ENCODE measurements around the gene MCM7. TPM values are rescaled to one million over a fixed set of nuclear protein-coding genes. Genes with fewer than 3 reads are reported as not detected.

The MCM7 gene
- total RNA-seq, 2 experiments from 2014 or later: 456 to 476 TPM

- no peak for TF ChIP-seq CTCF (IDR thresholded peaks at IDR 0.05)
- Mint-ChIP-seq H3K36me3 (ENCODE audit: low read depth) (peaks cover 9% of the 10 kb centered on the region), H3K4me1 (ENCODE audit: low read depth) (peaks cover 18% of the 10 kb centered on the region), H3K27me3 (no peaks in the 10 kb centered on the region), H3K27ac (peak overlapping the region; percentile 89), H3K4me3 (peak overlapping the region; percentile 89), H3K9me3 (no peaks in the 10 kb centered on the region)
- ChIA-PET CTCF (no interaction called here), POLR2A (interaction anchor here (0.8 to 1.4 kb wide), 2 partner anchors 32 to 41 kb away, joined by 3 to 4 read pairs; no protein-coding TSS in a partner anchor)
- DNase-seq: no peak
- no peak for ATAC-seq
- intact Hi-C loops (cut with micrococcal nuclease): no loop called here
Observed at GRCh38 chr7:100118388-100119071, 17.3 kb upstream of the MCM7 start.

- intact Hi-C loops (cut with micrococcal nuclease): no loop called here
- Mint-ChIP-seq H3K4me1 (ENCODE audit: low read depth) (peaks cover 8% of the 10 kb centered on the region), H3K27ac (no peak overlapping the region), H3K9me3 (no peaks in the 10 kb centered on the region), H3K27me3 (no peaks in the 10 kb centered on the region), H3K4me3 (no peak overlapping the region), H3K36me3 (ENCODE audit: low read depth) (peaks cover 12% of the 10 kb centered on the region)
- no peak for TF ChIP-seq CTCF (IDR thresholded peaks at IDR 0.05)
- DNase-seq (no peak), ATAC-seq (no peak)
- POLR2A ChIA-PET: interaction anchor here (1.0 to 4.8 kb wide), 2 partner anchors 11 to 13 kb away, joined by 4 to 59 read pairs; partner anchors contain the start of genes AP4M1, MBLAC1 and MCM7
- CTCF ChIA-PET: no interaction called here
Observed at GRCh38 chr7:100115026-100115425, 13.8 kb upstream of the MCM7 start.

GRCh38 chr7:100111914-100112313 is 10.7 kb upstream of the MCM7 start:
- ChIA-PET POLR2A (interaction anchor here (0.8 to 4.8 kb wide), 6 partner anchors 10 to 316 kb away, joined by 4 to 59 read pairs (median 8); partner anchors contain the start of genes AP4M1, MCM7 and ZCWPW1), CTCF (interaction anchor here (0.6 to 1.5 kb wide), 3 partner anchors 10 to 110 kb away, joined by 3 to 4 read pairs (median 4); partner anchors contain the start of gene AP4M1)
- DNase-seq (no peak), ATAC-seq (no peak)
- H3K36me3 Mint-ChIP-seq (ENCODE audit: low read depth): peaks cover 18% of the 10 kb centered on the region
- no peak overlapping the region for H3K27ac Mint-ChIP-seq
- TF ChIP-seq CTCF (IDR thresholded peaks at IDR 0.05): no peak
- H3K9me3 Mint-ChIP-seq: no peaks in the 10 kb centered on the region
- no peak overlapping the region for H3K4me3 Mint-ChIP-seq
- intact Hi-C loops (cut with micrococcal nuclease): no loop called here
- H3K27me3 Mint-ChIP-seq: no peaks in the 10 kb centered on the region
- H3K4me1 Mint-ChIP-seq (ENCODE audit: low read depth): no peaks in the 10 kb centered on the region

- intact Hi-C loops (cut with micrococcal nuclease): no loop called here
- DNase-seq (no peak), ATAC-seq (no peak)
- Mint-ChIP-seq H3K4me1 (ENCODE audit: low read depth) (no peaks in the 10 kb centered on the region), H3K36me3 (ENCODE audit: low read depth) (peaks cover 21% of the 10 kb centered on the region), H3K27ac (no peak overlapping the region), H3K27me3 (no peaks in the 10 kb centered on the region), H3K4me3 (no peak overlapping the region), H3K9me3 (no peaks in the 10 kb centered on the region)
- POLR2A ChIA-PET: interaction anchor here (0.8 to 4.8 kb wide), 5 partner anchors 9 to 645 kb away, joined by 3 to 59 read pairs (median 7); partner anchors contain the start of genes AP4M1, ATP5MF and MCM7
- CTCF ChIA-PET: interaction anchor here (0.8 to 1.2 kb wide), 2 partner anchors 9 to 20 kb away, joined by 3 to 4 read pairs; no protein-coding TSS in a partner anchor
- TF ChIP-seq CTCF (IDR thresholded peaks at IDR 0.05): no peak
Observed at GRCh38 chr7:100111156-100111555, 10.0 kb upstream of the MCM7 start.

GRCh38 chr7:100109521-100110163 is 8.4 kb upstream of the MCM7 start:
- Mint-ChIP-seq H3K9me3 (no peaks in the 10 kb centered on the region), H3K36me3 (ENCODE audit: low read depth) (peaks cover 19% of the 10 kb centered on the region), H3K4me1 (ENCODE audit: low read depth) (no peaks in the 10 kb centered on the region), H3K27ac (no peak overlapping the region), H3K4me3 (no peak overlapping the region), H3K27me3 (no peaks in the 10 kb centered on the region)
- TF ChIP-seq CTCF (IDR thresholded peaks at IDR 0.05): no peak
- ChIA-PET POLR2A (interaction anchor here (1.0 to 1.1 kb wide), 2 partner anchors 19 to 27 kb away, joined by 3 read pairs; no protein-coding TSS in a partner anchor), CTCF (no interaction called here)
- no peak for ATAC-seq
- intact Hi-C loops (cut with micrococcal nuclease): no loop called here
- DNase-seq: no peak
